Right renal cortex interstitium (tissue), 3 donors: ENCODE results near the gene TEPSIN. TPM values are rescaled to one million over a fixed set of nuclear protein-coding genes. Genes with fewer than 3 reads are reported as not detected.

Experiments used
- DNase-seq, 3 donors: peaks; one replicate each; pipeline ENCODE4 v3.0.0-alpha.2; 2013; ENCODE audit warnings: low read depth in 3 of 3, low spot score in 2 of 3
- polyA plus RNA-seq, 3 donors: library from polyadenylated mRNA; unstranded; fragments of 120-200 nt; gene quantifications; one replicate each; pipeline ENCODE4 v1.2.1, GENCODE V29; 2013; ENCODE audit not compliant: insufficient read length in 3 of 3

The TEPSIN gene
- polyA plus RNA-seq, 3 donors, result 10.5 to 12.9 (median 11.8) TPM

DNA sequence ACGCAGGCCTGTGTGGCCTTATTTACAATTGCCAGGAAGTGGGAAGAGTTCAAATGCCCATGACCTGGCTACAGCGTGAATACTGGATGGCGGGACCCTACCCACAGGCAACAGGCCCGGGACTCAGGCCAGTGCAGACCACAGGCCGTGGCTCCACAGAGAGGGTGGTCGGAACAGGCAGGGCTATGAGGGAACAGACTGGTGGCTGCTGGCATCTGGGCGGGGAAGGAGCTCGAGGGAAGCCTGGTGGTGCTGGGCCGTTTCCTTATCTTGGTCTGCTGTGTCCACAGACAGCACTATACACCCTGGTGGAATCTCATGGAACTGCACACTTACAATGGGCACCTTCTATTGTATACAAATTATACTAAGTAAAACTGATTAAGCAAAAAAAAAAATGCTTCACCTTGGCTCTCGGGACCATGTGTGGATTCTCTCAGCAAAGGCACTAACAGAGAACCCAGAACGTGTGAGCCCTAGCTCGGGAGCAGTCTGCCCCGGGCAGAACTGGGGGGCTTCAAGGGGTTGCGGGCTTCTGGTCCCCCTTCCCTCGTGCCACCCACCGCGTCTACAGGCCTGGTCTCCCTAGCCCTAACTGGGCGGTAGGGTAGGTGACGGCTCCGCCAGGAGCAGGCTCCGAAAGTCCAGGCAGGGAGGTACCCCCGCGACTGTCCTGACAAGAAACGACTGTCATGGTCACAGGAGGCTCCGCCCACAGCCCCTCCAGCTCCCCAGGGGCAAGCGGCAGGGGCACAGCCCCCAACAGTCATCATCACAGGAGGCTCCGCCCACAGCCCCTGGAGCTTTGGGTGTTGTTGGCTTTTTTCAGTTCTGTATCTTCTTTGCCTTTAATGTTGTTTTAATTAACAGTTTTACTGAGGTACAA, 37.9 kb downstream of the TEPSIN start:
- DNase-seq, result no peak

DNA sequence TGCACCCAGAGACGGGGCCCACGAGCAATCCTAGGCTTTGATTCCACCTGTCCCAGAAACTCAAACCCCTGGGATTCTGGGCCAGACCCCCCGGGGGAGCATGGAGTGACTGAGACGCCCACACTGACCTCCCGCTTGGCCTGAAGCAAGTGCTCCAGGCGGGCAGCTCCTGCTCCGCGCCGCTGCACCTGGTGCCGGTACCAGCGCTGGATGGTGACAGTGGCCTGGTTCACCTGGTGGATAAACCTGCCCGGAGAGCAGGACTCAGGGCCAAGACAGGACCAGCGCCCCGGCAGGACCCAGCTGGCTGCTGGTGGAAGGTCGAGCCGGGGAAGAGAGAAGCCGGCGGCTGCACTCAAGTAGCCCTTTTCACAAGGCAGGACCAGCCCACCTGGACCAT, 38.7 kb downstream of the TEPSIN start:
- no peak for DNase-seq

DNA sequence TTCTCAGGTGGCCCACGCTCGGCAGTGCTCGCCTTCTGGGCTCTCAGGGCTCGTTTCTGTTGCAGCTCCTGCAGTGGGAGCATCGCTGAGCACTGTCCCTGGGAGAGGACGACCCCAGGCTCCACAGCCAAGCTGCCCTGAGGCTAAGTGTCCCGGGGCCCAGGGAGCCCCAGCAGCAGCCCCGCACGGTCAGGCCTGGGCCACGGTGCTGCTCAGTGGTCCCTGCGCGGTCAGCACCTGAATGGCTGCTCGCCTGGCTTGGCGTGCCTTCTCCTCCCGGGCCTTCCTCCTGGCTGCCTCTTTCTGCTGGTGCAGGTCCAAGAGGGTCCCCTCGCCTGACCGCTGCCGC, 39.4 kb downstream of the TEPSIN start:
- DNase-seq, result no peak

GRCh38 chr17:81198826-81199481, 39.9 kb downstream of the TEPSIN start:
- DNase-seq, result no peak

- DNase-seq, result no peak
Observed at GRCh38 chr17:81197831-81198490, 40.9 kb downstream of the TEPSIN start.

DNA sequence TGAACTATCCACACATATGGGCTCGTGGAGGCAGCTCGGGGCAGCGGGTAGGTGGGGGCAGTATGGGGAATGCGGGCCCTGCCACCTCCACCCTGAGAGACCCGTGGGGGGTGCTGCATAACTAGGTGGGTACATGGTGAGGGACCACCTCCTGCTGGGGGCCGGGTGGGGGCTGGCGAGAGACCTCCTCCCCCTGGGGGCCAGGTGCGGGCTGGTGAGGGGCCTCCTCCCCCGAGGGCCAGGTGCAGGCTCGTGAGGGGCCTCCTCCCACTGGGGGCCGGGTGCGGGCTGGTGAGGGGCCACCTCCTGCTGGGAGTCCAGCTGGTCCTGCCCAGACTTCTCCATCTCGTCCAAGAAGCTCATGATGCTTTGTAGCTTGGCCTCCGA, 41.5 kb downstream of the TEPSIN start:
- no peak for DNase-seq

DNA sequence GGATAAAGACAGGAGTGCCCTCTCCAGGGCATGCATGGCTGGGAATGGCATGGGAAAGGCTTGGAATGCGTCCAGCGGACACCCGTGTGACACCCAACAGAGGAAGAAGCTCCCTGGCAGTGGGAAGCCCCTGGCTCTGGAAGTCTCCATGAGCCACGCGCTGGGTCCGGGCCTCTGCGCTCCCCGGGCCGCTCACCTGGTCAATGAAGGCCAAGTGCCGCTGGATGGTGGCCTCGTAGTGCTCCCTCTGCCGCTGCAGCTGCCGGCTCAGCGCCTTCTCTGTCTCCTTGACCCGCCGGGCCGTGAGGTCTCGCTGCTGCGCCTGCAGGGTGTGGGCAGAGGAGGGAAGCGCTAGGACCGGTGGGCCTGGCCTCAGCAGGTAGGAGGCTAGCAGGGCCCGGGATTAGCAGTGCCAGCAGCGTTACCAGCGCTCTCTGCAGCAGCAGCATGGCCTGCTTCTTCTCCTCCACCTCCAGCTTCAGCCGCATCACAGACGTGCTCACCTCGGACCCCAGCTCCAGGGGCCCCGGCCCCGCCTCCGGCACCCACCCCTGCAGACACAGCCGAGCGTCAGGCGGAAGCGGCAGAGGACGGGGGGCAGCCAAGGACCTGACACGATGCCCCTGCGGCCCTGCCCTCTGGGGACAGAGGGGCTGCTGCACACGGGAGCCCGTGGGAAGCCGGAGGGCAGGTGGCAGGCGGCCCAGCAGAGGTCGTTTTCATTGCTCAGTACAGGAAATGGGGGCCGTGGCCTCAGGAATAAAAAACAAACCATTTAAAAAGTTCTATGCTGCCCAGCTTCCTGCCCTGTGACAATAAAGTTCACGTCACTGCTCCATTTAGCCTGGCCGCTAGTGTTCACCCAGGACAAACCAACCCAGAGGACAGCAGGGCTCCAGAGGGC, 42.1 kb downstream of the TEPSIN start:
- DNase-seq, result no peak

GRCh38 chr17:81195941-81196495, 42.8 kb downstream of the TEPSIN start:
- no peak for DNase-seq

- DNase-seq, result no peak
Observed at GRCh38 chr17:81194941-81195901, 43.6 kb downstream of the TEPSIN start.

DNA sequence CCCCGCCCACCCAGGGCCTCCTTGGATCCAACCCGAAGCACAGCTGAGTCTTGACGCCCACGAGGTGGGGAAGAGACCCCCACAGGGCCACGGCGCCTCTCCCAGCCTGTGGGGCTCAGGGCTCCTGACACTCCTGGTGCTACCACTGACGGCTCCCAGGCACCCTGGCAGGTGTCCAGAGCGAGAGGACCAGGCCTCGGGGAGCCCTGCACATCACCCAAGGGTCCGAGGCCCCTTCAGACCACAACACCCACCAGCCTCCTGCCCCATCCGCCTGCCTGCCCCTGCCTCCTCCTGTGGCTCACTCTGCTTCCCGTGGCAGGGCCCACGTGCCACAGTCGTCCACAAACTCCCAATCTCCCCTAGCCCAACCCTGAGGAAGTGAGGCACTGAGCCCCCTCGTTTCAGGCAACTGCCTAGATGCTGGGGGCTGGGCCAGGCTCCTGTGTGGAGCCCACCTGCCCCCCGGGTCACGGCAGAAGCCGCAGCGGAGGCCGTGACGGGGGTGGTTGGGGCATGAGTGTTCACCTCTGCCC, 44.6 kb downstream of the TEPSIN start:
- DNase-seq, result no peak

DNA sequence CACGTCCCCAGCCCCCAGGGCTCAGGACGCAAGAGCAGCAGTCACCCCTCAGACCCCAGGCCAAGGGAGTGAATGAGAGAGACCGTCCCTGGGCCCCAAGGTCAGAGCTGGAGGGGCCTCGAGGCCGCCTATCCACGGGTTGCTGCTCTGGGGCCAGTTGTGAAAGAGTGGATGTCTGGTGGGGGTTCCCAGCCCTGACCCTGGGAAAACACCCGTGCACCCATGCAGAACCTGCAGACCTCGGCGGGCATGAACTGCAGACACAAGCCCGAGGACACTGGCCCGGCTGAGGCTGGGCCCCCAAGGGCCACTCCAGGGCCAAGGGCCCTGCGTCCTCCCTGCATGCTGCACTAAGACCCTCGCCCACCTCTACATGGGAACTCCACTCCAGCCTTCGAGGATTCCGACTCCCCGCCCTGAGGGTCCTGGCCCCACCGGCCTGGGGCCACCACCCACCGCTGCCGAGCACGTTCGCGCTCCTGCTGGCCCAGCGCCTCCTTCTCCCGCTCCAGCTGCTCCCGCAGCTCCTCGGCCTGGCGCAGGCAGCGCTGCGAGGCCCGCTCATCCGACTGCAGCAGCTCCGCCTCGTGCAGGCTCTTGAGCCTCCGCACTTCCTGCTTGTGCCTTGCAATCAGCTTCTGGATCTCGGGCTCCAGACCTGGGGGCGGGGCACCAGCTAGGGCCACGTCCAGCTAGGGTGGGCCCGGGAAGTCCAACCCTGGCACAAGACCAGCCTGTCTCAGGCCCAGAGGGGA, 45.2 kb downstream of the TEPSIN start:
- DNase-seq, result no peak

DNA sequence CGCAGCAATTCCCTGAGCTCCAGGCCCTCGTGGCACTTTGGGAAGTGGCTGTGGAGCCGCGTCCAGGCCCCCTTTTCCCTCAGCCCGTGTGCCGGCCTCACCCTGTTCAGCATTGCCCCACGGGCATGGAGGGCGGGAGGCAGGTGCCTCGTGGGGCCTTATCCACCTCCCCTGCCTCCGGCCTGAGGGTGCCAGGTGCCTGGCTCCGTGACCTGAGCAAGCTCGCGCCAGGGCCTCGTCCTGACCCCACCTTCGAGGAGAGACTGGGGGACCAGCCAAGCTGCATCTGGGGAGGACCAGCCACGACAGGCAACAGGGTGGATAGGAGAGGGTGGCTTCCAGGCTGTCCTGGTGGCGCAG, 45.8 kb downstream of the TEPSIN start:
- DNase-seq, result no peak

- no peak for DNase-seq
Observed at GRCh38 chr17:81192386-81193050, 46.3 kb downstream of the TEPSIN start.

GRCh38 chr17:81191646-81192045, 47.2 kb downstream of the TEPSIN start:
- no peak for DNase-seq

DNA sequence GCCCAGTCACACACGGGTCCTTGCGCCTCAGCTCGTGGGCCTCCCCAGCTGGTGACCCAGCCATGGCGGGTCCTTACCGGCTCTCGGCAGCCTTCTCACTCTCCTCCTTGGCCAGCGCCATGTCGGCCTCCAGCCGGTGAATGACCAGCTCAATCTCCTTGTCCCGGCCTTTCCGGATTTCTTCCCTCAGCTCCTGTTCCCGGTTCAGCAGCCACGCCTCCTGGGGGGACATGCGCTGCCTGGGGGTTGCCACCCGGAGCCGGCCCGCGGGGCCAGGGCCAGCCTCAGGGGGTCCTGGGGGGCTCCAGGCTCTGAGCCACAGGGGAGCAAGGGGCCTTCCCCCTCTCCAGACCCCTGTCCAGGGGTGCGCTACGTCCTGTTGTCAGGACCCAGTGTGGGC, 47.7 kb downstream of the TEPSIN start:
- DNase-seq, result no peak

GRCh38 chr17:81190591-81190990, 48.3 kb downstream of the TEPSIN start:
- no peak for DNase-seq

DNA sequence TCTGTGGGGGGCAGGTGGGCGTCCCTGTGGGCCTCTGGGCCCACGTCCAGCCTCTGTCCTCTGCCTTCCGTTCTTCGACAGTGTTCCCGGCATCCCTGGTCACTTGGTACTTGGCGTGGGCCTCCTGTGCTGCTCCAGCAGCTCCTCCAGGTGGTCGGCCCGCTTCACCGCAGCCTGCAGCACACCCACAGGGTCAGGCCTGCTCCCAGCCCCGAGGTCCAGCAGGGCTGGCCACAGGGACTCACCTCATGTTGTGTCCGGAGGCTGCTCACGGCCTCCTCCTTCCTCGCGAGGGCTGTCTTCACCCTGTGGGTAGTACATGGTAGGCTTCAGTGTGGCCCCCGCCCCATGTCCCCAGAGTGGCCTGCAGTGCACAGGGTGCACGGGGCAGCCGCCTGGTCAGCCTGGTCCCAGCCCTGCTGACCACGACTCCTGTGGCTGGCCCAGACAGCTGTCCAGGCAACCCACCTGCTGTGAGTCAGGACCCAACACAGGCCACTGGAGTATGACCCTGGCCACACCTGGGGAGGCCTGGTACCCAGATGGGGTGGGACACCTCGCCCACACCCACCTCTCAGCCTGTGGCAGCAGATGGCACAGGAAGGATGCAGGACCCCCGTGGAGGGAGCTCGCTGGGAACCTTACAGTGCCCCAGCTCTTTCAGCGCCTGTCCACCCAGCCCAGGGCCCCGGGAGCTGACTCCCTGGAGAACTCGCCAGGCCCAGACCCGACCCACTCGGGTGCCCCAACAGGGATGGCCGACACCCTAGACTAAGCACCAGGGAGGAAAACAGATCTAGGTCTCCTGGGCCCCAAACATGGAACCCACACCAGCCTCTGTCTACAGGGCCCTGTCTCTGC, 49.0 kb downstream of the TEPSIN start:
- no peak for DNase-seq
